GM18526 (cell line): Measurements from ENCODE around the gene KATNBL1.

Experiments
- POLR2A ChIP-seq: IDR thresholded peaks from 3 replicates; pipeline ENCODE4 v1.6.1; 2011; ENCODE audit not compliant: insufficient read length; ENCODE audit errors: extremely low read depth

The KATNBL1 gene, protein sequence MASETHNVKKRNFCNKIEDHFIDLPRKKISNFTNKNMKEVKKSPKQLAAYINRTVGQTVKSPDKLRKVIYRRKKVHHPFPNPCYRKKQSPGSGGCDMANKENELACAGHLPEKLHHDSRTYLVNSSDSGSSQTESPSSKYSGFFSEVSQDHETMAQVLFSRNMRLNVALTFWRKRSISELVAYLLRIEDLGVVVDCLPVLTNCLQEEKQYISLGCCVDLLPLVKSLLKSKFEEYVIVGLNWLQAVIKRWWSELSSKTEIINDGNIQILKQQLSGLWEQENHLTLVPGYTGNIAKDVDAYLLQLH

DNA sequence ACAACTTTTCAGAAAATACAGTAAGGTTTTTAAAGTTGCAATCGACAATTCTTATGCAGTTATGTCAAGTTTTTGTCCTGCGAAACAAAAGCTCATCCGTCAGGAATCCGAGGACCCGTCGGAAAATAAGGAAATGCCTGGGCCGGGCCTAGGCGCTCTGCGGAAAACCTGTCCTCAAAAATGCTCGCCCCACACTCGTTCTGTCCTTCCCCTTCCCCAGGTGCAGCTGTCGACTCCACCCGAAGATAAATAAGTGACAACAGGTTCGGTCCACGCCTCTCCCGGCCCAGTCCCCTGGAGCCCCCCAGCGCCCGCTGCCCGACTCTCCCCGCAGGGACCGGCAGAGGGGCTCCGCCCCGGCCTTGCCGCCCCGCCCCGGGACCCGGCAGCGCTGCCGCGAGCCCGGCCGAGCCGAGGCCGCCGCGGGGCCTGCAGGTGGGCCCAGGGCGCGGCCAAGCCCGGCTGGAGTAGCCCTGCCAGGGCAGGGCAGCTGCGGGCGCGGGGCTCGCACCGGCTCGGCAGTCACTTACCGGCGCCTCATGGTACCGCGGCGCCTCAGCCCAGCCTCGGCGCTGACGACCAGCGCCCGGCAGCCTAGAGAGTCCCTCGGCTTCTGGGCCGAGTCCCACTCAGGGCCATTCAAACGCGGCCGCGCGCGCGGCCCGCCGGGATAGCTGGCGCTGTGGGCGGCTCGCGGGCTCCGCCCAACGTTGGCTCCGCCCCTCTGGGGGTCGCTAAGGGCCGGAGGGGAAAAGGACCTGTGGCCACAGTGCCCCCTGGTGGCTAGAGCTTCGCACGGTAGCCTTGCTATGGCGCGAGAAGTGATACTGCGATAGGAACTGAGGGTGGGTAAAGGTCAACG is at the start of gene KATNBL1:
KATNBL1 (minus strand) TSS at position 676 of the 862 bp plus-strand sequence. CDS start 46,420 bp downstream, outside the sequence.
- peak; percentile 87 for TF ChIP-seq POLR2A

DNA sequence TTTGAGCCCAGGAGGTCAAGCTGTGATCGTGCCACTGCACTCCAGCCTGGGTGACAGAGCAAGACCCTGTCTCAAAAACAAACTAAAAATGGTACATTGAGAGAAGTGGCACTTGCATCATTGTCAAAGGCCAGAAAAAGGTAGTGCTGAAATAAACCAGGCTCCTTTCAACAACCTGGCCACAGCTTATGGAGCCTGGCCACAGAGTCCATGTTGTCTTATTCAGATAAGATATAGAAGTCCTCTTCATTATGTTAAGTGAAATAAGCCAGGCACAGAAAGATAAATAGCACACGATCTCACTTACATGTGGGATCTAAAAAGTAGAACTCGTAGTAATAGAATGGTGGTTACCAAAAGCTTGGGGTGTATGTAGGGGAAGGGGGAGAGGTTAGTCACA is 49.7 kb upstream of the KATNBL1 start:
- no peak for TF ChIP-seq POLR2A

DNA sequence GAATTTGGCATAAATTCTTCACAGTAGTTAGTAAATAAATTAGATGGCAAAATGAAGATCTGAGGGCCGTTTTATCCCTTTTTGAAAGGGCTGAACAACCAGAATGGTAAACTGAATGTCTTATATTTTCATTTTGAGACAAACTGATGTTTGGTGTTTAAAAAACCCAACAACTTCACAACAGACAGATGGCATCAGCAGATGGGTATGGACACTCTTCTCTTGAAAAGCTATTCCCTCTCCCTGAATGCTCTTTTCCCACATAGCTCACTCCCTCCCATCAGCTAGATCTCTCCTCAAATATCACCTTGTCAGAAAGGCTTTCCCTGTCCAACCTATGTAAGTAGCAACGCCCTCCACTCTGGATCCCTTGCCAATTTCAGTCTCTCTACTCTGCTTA is 48.3 kb upstream of the KATNBL1 start:
- TF ChIP-seq POLR2A = no peak

DNA sequence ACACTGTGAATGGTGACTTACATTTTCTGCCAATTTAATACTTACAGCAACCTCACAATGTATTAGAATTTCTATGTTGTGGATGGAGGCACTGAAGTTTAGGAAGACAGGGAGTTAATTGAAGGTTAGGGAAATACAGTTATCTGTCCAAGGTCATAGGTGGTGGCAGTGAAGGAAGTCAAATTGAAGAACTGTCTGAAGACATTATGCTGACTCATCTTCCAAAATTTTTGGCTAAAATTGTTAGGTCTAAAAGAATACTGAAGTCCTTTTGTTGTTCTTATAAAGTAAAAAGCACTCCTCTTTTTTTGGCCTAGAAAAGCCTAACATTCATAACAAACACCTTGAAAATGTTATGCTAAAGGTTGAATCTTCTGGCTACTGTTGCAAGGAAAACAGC is 42.6 kb upstream of the KATNBL1 start:
- TF ChIP-seq POLR2A = no peak

DNA sequence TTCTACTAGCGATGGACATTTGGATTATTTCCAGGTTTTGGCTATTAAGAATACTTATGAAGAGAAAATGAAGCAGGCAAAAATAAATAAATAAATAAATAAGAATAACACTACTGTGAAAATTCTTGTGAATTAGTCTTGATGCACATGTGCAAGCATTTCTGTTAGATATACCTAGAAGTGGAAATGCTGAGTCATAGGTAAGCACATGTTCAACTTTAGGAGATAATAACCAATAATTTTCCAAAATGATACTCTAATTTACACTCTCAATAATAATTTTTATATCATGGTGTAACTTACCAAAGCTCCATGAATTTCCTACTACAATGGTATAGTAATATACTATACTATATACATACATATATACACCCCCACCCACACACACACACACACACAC is 38.3 kb upstream of the KATNBL1 start:
- no peak for TF ChIP-seq POLR2A

DNA sequence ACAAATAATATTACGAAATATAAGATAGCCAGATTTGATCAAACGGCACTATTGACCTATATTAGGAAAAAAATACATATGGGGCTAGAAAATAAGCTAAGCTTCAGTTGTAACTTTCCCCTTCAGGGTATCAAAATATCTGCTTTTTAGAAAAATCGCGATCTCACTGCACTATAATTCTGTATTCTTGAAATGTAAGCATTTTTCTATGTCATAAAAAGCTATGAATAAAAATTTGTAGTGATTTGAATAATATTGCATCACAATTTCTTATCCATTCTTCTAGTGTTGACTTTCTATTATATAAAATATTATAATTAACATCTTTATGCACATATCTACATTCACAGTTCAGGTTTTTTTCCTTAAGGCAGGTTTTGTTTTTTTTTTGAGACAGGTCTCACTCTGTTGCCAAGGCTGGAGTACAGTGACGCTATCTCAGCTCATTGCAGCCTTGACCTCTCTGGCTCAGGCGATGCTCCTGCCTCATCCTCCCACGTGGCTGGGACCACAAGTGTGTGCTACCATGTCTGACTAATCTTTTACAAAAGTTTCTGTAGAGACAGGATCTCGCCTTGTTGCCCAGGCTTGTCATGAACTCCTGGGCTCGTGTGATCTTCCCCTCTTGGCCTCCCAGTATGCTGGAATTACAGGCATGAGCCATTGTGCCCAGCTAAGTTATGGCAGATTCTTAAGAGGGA is 36.5 kb upstream of the KATNBL1 start:
- no peak for TF ChIP-seq POLR2A

DNA sequence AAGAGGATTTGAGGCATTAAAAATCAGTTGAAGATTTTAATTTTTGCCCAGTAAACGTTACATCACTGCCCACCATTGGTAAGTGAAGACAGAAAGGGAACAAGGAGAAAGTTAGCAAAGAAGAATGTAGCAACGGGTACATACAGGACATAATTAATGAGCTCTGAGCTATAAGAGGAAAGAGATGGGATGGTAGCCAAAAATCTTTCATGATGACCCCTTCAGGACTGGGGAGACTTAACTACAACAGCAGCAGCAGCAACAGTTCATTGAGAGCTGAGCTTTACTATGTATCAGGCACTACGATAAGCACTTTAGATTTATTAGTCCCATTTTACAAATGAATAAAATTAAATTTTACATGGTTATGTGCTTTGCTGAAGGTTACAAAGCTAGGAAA is 33.3 kb upstream of the KATNBL1 start:
- TF ChIP-seq POLR2A = no peak

DNA sequence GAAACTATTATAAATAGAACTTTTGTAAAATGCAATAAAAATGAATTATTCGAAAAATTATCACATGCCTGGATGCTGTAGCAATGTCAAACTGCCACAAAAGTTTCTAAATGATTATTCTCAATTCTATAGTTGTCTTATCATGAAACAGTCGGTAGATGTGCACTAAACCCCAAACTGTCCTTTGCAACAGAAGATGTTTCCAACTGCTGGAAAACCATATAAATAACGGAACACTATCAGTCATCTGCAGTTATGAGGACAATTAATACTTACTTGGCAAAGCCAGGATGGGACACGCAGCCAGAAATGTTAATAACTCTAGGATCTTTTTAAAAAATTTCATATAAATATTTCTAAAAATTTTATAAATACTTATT is 32.4 kb upstream of the KATNBL1 start:
- no peak for TF ChIP-seq POLR2A

DNA sequence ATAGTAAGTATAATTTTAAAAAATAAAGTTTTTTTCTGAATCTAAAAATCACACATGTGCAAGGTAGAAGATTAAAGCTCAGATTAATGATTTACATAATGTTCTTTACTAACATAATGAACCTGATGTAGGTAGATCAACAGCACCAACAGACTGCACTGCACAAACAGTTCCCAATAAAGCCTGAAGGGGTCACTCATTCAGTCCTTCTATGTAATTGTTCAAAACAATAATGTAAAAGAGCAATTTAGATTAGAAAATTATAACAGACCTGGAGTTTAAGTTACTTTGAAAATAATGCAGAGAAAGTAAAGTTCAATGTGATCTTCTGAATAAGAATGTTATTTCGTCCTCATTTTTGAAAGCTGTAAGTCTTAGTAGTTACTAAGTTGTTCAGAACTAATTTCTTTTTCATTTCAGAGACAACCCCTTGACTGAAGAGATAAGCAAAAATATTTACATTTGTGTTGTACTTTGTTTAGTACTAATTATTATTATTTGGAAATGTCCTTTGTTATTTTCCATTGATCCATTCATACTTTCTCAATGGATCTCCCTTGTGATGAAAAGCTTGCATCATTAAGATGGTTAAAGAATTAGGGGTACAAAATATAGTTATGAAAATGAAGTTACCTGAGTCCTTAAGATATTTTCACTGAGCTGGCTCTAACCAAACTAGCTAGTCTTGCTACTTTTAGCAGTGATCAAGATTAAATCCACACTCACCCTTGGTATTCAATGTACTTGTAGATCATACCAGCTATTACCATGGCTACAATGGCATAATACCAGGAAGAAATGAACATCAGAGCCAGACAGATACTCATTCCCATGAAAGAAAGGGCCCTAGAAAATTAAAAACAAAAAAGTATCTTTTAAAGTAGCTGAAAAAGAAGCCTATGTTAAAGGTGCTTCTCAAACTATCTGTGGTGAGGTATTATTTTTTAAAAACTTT is 31.8 kb upstream of the KATNBL1 start:
- no peak for TF ChIP-seq POLR2A

DNA sequence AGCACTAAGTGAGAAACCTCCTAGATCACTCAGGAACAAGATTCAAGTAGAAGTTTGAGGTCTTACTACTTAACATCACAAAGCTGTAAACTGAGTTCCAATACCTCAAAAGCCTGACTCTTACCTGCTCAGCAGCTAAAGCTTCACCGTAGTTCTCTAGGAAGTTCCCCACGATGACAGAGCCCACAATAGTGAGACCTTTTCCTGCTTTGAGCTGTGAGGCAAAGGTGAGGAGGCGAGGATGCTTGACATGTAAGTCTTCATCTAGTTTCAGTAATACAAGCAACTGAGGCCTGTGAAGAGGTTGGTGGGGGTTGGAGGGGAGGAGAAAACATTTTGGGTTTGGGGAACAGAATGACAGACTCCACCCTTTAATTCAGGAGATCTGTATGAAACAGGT is 30.6 kb upstream of the KATNBL1 start:
- no peak for TF ChIP-seq POLR2A

DNA sequence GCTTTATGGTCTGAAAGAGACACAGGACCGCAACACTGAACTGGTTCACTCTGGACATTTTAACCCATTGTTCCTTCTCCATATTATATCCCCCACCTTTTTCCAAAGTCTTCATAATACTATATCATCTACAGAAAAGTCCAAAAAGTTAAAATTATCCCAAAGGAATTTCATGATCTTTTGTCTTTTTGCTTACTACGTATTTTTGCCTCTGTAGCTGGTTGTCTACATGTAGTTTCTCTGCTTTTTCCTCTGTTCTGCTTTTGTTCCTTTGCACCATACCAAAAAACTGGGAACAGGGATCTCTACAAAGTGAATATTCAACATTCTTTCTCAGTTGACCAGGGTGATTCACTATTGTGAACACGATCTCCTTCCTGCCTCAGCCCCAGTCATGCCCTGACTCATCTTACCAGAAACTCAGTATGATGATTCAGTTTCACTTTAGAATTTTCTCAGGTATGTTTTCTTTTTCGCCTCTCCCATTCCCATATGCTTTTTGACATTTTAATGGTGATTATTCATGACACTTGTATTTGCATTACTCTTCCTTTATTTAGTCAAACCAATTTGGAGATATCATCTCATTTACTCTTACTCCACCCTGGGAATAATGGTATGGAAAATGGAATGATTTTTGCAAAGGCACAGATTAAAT is 29.4 kb upstream of the KATNBL1 start:
- no peak for TF ChIP-seq POLR2A

DNA sequence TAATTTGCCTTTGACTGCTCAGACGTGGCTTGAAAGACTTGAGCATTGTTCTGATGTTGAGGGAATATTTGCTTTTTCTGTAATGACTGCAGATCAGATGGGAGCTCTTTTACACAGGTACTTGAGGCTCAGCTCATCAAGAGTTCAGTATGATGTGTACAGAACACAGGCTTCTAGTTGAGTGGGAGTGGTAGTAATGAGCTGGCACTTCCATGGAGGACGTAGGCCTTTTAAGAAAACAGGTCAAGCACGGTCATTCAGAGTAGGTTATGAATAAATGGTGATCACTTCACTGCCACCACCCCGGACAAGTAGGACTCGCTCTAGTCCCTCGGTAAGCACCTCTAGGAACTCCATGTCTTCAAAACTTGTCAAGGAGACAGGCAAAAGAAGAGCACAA is 23.7 kb upstream of the KATNBL1 start:
- no peak for TF ChIP-seq POLR2A

DNA sequence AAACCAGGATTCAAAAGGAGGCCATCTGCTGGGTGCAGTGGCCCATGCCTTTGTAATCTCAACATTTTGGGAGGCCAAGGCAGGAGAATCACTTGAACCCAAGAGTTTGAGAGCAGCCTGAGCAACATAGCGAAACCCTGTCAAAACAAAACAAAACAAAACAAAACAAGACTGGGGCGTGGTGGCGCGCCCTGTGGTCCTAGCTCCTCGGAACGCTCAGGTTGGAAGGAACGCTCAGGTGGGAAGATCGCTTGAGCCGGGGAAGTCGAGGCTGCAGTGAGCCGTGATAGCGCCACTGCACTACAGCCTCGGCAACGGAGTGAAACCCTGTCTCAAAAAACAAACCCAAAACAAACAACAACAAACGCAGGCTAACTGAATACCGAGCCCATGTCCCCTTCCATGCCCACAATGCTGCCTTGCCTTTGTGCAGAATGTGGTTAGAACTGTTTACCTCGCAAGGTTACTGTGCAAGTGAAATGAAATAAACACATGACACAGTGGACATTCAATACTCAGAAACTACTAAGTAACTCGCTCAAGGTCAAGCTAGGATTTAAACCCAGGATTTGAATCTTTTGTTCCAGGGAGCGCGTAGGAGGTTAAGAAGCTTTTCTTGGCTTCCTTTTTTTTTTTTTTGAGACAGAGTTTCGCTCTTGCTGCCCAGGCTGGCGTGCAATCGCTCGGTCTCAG is 14.2 kb upstream of the KATNBL1 start:
- TF ChIP-seq POLR2A = no peak
